NCI-H446 treated with DMSO at 0.1 percent for 48 hours (cell line): ENCODE data around the gene NKX1-1.

Experiments used
- DNase-seq: peaks from one replicate; lab custom pipeline; 2025; lab: John Stamatoyannopoulos, UW

Gene NKX1-1

DNA sequence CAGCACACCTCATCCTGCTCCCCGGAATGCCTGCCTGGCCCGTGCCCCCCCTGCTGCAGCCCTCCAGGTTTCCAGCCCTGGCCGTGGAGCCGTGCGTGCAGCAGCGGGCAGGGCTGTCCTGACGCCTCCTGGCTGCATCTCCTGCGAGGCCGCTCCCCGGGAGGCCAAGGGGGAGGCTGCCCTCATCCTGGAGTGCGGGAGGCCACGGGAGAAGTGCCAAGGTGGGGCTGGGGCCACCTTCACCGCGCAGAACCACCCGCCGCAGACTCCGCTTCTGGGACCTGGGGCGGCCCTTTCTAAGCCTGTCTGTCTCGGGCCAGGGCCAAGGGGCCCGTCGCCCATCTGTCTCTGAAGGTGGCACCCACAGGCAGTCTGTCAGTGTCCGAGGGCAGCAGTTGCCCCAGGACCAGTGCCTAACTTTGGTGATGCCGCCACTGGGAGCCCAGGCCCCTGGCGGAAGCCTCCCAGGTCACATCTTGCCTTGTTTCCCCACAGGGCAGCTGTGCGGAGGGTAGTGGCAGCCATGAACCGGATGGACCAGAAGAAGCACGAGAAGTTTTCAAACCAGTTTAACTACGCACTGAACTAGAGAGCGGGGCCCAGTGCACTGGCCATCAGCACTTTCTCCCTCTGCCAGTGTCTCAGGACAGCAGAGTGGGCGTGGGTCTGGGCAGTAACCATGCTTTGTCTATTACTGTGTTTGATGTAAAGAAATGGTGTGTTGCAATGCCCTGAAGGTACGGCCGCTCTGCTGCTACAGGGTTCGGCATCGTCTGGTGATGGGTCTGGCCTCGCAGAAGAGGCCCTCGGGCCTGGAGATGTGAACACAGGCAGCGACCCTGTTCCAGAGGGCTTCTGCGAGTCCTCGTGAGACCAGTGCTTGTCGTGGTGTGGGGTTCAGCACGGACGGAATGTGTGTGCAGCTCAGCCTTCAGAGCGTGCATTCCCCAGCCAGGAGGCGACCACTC is 20.6 kb downstream of the NKX1-1 start:
- DNase-seq: no peak

GRCh38 chr4:1384675-1385372 is 21.4 kb downstream of the NKX1-1 start:
- DNase-seq: no peak

DNA sequence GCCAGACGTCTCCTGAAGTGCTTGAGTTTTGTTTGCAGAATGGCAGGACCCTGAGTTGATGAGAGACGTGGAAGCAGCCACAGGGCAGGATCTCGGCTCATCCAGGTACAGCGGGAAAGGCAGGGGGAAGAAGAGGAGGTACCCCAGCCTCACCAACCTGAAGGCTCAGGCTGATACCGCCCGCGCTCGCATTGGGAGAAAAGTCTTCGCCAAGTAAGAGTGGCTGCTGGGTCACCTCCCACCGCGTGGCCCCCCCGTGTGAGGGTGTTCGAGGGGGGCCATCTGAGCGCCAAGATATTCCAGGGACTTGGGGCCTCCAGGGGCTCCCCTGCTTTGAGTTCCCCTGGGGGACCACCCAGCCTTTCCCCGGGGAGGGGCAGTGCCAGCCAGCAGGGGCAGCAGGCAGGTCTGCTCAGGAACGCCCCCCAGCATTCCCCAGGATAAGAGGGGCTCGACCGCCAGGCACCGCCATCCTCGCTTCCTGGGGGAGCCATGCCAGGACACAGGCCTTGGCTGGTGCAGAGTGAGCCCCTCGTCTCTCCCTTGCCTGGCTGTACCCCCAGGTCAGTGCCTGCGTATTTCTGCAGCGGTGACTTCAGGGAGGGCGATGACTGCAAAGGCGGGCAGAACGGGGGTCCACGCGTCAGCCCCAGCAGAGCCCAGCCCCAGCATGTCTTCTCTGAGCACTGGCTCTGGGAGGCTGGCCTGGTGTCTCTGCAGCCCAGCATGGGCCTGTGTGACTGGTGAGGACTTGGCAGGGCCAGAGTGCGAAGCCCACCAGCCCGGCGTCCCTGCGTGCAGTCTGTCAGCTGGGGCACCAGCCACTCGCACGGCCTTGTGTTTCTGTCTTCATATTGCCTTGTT is 22.3 kb downstream of the NKX1-1 start:
- no peak for DNase-seq

GRCh38 chr4:1382776-1383727 is 23.2 kb downstream of the NKX1-1 start:
- no peak for DNase-seq

DNA sequence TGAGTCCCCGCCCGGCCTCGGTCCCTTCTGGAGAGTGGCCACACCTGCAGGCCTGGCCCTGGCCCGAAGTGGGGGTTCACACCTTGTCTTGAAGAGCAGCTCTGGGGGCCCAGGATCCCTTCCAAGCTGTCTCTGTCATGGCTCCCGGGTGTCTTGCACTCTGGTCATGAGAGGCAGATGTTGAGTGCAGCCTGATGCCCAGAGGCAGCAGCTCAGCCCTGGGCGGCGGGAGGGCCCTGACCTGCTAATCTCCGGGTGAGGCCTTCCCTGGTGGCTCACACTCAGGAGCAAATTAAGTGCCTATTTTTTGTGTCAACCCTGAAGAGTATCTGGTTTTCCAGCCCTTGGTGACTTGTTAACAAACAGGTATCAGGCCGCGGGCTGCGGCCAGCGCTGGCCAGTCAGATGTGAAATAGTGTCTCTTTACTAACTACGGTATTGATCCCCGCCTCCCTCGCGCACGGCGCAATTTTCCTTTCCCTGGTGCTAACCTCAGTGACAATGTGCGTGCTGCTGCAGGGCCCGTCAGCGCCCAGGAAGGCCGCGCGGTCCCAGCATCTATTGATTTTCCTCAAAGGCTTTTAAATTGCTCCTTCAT is 24.2 kb downstream of the NKX1-1 start:
- no peak for DNase-seq

GRCh38 chr4:1381181-1381621 is 25.0 kb downstream of the NKX1-1 start:
- DNase-seq: no peak

DNA sequence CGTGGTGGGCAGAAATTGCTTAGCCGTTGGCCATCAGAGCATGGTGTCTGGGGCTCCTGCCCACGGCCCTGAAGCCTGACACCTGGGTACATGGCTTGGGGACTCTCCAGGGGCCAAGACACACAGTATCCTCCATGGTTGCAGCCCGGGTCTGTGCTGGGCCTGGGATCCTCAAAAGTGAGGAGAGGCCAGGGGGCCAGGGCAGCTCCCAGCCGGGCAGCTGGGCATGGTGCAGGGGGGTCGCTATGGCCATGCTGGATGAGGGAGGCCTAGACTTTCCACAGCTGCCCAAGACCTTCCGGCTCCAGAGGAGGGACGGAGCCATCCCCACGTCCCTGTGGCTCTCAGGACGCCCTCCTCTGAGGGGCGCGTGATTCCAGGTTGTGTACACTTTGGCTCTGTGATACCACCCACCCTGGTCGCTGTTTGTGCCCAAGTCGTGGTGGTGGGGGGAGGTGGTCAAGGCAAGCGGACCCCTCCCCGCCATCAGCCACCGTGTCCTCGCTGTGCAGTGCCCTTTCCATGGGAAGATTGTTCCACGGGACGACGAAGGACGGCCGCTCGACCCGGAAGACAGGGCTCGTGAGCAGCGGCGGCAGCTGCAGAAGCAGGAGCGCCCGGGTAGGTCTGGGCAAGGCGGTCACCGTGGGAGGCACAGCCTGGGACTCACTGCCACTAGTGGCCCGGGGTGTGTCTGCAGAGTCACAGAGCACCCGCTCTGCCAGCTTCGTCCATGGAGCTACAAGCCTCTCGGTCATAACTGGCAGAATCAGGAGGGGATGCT is 25.7 kb downstream of the NKX1-1 start:
- no peak for DNase-seq

- no peak for DNase-seq
These were observed 26.4 kb downstream of the NKX1-1 start for GRCh38 chr4:1379801-1380331.

DNA sequence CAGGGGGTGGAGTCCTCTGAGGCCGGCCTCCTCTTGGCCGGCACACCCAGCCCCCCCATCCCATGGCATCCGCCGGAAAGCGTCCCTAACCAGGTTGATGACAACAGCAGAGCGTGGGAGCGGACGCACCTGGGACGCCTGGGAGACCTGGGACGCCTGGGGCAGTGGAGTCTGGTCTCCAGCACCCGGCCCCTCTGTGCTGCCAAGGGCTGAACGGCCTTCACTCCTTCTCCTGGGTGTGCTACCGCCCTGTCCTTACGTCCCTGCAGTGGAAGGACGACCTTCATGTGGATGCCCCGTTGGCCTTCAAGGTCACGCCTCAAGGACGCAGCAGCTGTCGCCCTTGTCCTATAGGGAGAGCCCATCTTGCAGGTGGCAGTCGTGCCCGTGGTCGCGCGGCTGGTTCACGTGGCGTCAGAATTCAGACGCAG is 26.9 kb downstream of the NKX1-1 start:
- no peak for DNase-seq

DNA sequence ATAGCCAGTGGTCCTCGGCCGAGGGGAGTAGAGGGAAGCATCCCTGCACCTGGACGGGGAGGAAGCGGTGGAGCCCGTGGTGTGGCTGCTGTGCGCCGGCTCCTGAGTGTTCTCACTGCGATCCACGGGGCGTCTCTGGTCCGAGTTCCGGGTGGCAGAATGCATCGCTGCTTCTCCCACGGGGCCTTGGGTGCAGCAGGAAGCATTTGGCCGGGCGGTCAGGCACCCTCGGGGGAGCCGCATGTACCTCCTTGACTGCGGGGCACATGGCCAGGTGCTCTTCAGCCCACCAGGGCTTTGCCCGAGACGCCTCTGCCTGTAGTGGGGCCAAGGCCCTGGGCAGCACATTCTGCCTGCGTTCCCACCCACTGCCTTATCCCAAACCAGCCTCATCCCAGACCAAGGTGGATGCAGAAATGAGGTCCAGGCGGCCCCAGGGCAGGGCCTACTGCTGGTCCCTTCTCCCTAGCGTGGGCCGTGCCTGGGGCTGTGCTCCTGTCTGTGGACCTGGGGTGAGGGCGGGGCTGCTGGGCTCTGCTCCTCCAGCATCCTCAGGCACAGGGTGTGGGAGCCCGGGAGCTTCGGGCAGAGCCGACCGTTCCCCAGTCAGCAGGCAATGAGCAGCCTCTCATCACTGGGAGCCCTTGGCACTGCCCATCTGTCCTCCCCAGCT is 27.5 kb downstream of the NKX1-1 start:
- no peak for DNase-seq

DNA sequence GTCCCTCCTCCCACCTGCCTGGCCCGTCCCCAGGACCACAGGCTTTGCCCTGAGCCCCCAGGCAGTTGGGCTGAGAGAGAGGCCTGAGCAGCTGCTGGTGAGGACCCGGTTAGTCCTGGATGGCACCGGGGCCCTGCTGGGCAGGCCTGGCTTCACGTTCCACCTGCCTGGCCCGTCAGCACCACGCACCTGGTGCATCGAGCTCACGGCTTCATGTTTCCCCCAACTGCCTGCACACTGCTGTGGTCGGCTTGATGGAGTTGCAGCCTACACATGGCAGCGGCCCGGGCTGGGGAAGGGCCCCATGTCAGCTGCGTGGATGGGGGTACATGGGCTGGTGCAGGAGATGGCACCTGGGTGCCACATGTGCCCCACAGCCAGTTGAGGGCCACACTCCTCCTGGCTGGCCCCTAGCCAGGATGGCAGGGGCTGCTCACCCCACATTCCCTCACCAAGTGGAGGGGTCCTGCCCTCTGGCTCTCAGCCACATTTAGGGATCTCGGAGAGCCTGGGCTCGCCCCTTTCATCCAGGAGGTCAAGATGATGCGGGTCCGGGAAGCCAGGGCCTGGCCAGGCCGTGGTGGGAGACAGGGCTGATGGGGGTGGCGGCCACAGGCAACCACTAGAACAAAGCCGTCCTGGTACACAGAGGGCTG is 28.5 kb downstream of the NKX1-1 start:
- no peak for DNase-seq

GRCh38 chr4:1376841-1377605 is 29.2 kb downstream of the NKX1-1 start:
- DNase-seq: no peak

DNA sequence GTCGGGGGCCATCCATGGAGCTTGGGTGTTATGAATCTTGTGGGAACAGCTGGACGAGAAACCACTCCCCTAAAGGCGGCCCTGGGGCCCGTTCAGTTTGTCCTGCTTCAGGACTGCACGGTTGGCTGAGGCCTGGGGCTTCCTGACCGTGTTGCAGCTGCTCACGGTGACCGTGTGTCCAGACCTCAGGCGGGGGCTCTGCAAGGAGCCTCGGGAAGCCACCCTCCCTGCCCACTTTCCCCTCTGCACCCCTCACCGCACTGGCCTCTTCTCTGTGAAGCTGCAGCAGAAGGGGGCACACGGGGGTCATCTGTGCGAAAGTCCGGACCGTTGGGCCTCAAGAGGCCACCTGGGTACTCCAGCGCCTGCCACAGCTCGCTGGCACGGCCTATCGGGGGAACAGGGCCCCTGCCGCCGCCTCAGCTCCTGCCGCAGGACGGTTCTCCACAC is 29.8 kb downstream of the NKX1-1 start:
- DNase-seq: no peak

DNA sequence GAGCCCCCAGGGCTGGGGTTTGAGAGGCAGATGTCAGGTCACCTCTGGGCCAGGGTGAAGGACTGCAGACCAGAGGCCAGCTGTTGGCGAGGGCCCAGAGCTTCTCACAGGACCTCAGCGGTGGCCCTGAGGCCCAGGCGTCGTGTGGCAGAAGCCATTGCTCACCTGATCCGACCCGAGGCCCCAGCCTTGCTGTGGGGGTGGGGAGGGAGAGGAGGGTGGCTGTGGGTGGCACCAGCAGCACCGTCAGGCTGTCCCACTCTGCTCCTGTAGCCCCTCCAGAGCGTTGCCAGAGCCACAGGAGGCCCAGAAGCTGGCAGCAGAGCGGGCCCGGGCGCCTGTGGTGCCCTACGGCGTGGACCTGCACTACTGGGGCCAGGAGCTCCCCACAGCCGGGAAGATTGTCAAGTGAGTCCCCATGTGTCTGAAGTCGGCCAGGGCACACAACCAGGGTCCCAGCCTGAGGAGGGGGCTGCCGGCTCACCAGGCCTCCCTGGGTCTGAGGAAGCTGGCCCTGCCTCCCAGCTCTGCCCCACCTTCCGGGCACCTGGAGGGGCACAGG is 30.4 kb downstream of the NKX1-1 start:
- no peak for DNase-seq

- no peak for DNase-seq
These were observed 31.1 kb downstream of the NKX1-1 start for GRCh38 chr4:1375051-1375721.

- DNase-seq: no peak
These were observed 31.6 kb downstream of the NKX1-1 start for GRCh38 chr4:1374706-1375045.
